ENCODE results near the gene ITPKC.

The ITPKC gene

DNA sequence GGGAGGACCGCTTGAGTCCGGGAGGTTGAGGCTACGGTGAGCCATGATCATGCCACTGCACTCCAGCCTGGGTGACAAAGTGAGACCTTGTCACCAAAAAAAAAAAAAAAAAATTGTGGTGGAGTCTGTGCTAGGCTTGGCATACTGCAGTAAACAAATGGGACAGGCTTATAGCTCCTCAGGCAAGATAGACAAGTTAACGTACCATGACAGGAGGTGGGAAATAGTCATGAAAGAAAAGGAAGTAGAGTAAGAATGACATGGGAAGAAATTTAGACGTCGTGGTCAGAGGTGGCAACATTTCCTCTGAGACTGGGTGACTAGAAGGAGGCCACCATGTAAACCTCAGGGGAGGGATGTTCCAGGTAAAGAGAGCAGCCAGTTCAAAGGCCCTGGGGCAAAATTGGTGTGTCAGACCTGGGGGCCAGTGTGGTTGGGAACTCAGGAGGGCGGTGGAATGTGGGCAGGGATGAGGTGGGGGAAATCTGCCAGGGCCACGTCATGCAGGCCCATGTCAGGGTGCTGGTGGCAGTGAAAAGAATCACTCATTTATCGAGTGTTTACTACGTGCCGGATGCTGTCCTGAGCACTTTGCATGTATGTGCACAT, 39.7 kb downstream of the ITPKC start:
- H4K20me1 ChIP-seq (ENCODE audit: insufficient read depth, low read length), result peaks cover 73% of the 10 kb centered on the region
- H3K9me3 ChIP-seq (ENCODE audit: insufficient read depth, low read length, severe bottlenecking), result no peaks in the 10 kb centered on the region
- H3K79me2 ChIP-seq (ENCODE audit: insufficient read depth, low read length), result peaks cover 88% of the 10 kb centered on the region
- ATAC-seq (ENCODE audit: insufficient read depth, low read depth) (no peak), DNase-seq (no peak)
- no peaks in the 10 kb centered on the region for H3K27me3 ChIP-seq (ENCODE audit: insufficient read depth, low read length, poor library complexity)
- no peak overlapping the region for H3K9ac ChIP-seq (ENCODE audit: low read depth, low read length)
- no peak overlapping the region for H3K27ac ChIP-seq (ENCODE audit: low read length)
- no peak overlapping the region for H3K4me3 ChIP-seq (ENCODE audit: low read depth in 1 of 2, low read length in 2 of 2)
- H3K36me3 ChIP-seq (ENCODE audit: insufficient read depth, low read length), result peaks cover 79% of the 10 kb centered on the region
- H3K4me1 ChIP-seq (ENCODE audit: insufficient read depth, low read length), result peaks cover 43% of the 10 kb centered on the region
- no peak for TF ChIP-seq EZH2 (IDR thresholded peaks at IDR 0.05; ENCODE audit: borderline replicate concordance, low read depth, low read length, severe bottlenecking)
- peak overlapping the region; percentile 63; the same call in 1 of the 2 replicates for H3K4me2 ChIP-seq (ENCODE audit: insufficient read depth, low read length)
- H2AFZ ChIP-seq (ENCODE audit: low read depth, low read length), result no peak overlapping the region

DNA sequence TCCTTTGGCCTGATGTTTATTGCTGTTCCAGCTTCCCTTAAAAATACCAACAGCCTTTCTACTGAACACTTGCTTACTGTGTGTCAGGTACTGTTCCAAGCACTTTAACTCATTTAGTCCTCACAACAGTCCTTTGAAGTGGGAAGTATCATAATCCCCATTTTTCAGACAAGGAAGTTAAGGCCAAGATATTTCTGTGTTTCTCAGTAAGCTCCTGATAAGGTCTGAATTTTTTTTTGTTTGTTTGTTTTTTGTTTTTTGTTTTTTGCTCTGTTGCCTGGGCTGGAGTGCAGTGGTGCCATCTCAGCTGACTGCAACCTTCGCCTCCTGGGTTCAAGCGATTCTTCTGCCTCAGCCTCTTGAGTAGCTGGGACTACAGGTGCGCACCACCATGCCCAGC, 41.6 kb downstream of the ITPKC start:
- Histone ChIP-seq H3K27ac (ENCODE audit: low read length) (no peak overlapping the region), H3K4me3 (ENCODE audit: low read depth in 1 of 2, low read length in 2 of 2) (no peak overlapping the region), H3K79me2 (ENCODE audit: insufficient read depth, low read length) (peaks cover 75% of the 10 kb centered on the region), H3K4me2 (ENCODE audit: insufficient read depth, low read length) (no peak overlapping the region), H3K27me3 (ENCODE audit: insufficient read depth, low read length, poor library complexity) (no peaks in the 10 kb centered on the region), H4K20me1 (ENCODE audit: insufficient read depth, low read length) (peaks cover 79% of the 10 kb centered on the region), H3K9me3 (ENCODE audit: insufficient read depth, low read length, severe bottlenecking) (no peaks in the 10 kb centered on the region), H2AFZ (ENCODE audit: low read depth, low read length) (no peak overlapping the region), H3K36me3 (ENCODE audit: insufficient read depth, low read length) (peaks cover 92% of the 10 kb centered on the region), H3K4me1 (ENCODE audit: insufficient read depth, low read length) (peaks cover 31% of the 10 kb centered on the region), H3K9ac (ENCODE audit: low read depth, low read length) (no peak overlapping the region)
- ATAC-seq (ENCODE audit: insufficient read depth, low read depth) (no peak), DNase-seq (no peak)
- TF ChIP-seq, protein P1, sequence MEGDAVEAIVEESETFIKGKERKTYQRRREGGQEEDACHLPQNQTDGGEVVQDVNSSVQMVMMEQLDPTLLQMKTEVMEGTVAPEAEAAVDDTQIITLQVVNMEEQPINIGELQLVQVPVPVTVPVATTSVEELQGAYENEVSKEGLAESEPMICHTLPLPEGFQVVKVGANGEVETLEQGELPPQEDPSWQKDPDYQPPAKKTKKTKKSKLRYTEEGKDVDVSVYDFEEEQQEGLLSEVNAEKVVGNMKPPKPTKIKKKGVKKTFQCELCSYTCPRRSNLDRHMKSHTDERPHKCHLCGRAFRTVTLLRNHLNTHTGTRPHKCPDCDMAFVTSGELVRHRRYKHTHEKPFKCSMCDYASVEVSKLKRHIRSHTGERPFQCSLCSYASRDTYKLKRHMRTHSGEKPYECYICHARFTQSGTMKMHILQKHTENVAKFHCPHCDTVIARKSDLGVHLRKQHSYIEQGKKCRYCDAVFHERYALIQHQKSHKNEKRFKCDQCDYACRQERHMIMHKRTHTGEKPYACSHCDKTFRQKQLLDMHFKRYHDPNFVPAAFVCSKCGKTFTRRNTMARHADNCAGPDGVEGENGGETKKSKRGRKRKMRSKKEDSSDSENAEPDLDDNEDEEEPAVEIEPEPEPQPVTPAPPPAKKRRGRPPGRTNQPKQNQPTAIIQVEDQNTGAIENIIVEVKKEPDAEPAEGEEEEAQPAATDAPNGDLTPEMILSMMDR (IDR thresholded peaks at IDR 0.05; ENCODE audit: borderline replicate concordance, extremely low read depth, low read length, poor library complexity, severe bottlenecking), result no peak
- TF ChIP-seq EZH2 (IDR thresholded peaks at IDR 0.05; ENCODE audit: borderline replicate concordance, low read depth, low read length, severe bottlenecking), result no peak

DNA sequence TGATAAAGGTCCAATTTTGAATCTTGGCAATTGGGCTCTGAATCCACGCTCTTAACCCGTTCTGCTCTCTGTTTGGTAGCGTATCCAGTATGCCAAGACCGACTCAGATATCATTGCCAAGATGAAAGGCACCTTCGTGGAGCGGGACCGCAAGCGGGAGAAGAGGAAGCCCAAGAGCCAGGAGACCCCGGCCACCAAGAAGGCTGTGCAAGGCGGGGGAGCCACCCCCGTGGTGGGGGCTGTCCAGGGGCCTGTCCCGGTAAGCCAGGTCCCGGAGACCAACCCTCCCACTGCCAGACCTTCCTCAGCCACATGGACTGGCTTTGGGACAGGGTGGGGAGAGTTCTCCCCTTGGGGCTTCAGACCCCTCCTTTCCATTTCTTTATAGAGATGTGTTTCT, 42.4 kb downstream of the ITPKC start:
- Histone ChIP-seq H4K20me1 (ENCODE audit: insufficient read depth, low read length) (peaks cover 85% of the 10 kb centered on the region), H3K27ac (ENCODE audit: low read length) (no peak overlapping the region), H3K27me3 (ENCODE audit: insufficient read depth, low read length, poor library complexity) (no peaks in the 10 kb centered on the region), H3K9me3 (ENCODE audit: insufficient read depth, low read length, severe bottlenecking) (no peaks in the 10 kb centered on the region), H3K4me2 (ENCODE audit: insufficient read depth, low read length) (no peak overlapping the region), H3K4me1 (ENCODE audit: insufficient read depth, low read length) (peaks cover 24% of the 10 kb centered on the region), H3K9ac (ENCODE audit: low read depth, low read length) (no peak overlapping the region), H3K36me3 (ENCODE audit: insufficient read depth, low read length) (peaks cover 94% of the 10 kb centered on the region), H2AFZ (ENCODE audit: low read depth, low read length) (no peak overlapping the region), H3K79me2 (ENCODE audit: insufficient read depth, low read length) (peaks cover 66% of the 10 kb centered on the region), H3K4me3 (ENCODE audit: low read depth in 1 of 2, low read length in 2 of 2) (no peak overlapping the region)
- TF ChIP-seq, protein P1 (IDR thresholded peaks at IDR 0.05; ENCODE audit: borderline replicate concordance, extremely low read depth, low read length, poor library complexity, severe bottlenecking), result no peak
- no peak for TF ChIP-seq EZH2 (IDR thresholded peaks at IDR 0.05; ENCODE audit: borderline replicate concordance, low read depth, low read length, severe bottlenecking)
- ATAC-seq (ENCODE audit: insufficient read depth, low read depth) (no peak), DNase-seq (no peak)

DNA sequence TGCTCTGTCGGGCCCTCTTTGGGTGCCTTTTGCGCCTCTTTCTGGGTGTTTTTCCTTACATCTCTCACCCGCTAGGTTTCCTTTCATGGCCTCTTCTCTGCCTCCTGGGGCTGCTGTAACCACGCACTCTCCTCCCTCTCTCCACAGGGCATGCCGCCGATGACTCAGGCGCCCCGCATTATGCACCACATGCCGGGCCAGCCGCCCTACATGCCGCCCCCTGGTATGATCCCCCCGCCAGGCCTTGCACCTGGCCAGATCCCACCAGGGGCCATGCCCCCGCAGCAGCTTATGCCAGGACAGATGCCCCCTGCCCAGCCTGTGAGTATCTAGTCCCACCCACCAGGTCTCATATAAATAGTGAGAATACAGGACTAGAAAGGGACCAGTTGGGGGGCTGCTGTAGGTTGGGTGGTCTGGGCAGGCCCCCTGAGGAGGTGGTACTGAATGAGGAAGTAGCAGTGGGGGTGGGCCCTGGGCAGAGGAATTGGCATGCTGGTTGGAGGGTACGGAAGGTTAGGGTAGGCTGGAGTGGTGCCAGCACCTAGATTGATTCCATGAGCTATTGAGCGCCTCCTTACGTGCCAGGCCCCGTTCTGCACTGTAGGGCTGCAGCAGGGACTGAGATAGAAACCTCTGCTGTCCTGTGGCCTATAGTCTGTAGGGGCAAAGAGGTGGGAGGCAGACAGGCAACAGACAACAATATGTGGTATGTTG, 46.0 kb downstream of the ITPKC start:
- no peak overlapping the region for H3K27ac ChIP-seq (ENCODE audit: low read length)
- DNase-seq (no peak), ATAC-seq (ENCODE audit: insufficient read depth, low read depth) (peak; percentile 24; the same call in 1 of the 3 replicates)
- no peak for TF ChIP-seq EZH2 (IDR thresholded peaks at IDR 0.05; ENCODE audit: borderline replicate concordance, low read depth, low read length, severe bottlenecking)
- peaks cover 87% of the 10 kb centered on the region for H3K36me3 ChIP-seq (ENCODE audit: insufficient read depth, low read length)
- no peaks in the 10 kb centered on the region for H3K4me1 ChIP-seq (ENCODE audit: insufficient read depth, low read length)
- no peak overlapping the region for H3K9ac ChIP-seq (ENCODE audit: low read depth, low read length)
- H3K79me2 ChIP-seq (ENCODE audit: insufficient read depth, low read length), result peaks cover 33% of the 10 kb centered on the region
- no peak overlapping the region for H2AFZ ChIP-seq (ENCODE audit: low read depth, low read length)
- H3K9me3 ChIP-seq (ENCODE audit: insufficient read depth, low read length, severe bottlenecking), result no peaks in the 10 kb centered on the region
- no peak overlapping the region for H3K4me3 ChIP-seq (ENCODE audit: low read depth in 1 of 2, low read length in 2 of 2)
- H3K27me3 ChIP-seq (ENCODE audit: insufficient read depth, low read length, poor library complexity), result no peaks in the 10 kb centered on the region
- H4K20me1 ChIP-seq (ENCODE audit: insufficient read depth, low read length), result peaks cover 69% of the 10 kb centered on the region
- no peak overlapping the region for H3K4me2 ChIP-seq (ENCODE audit: insufficient read depth, low read length)
